PC-3 (cell line): ENCODE results near the gene HASPIN. TPM values are rescaled to one million over a fixed set of nuclear protein-coding genes. Genes with fewer than 3 reads are reported as not detected.
A peak's percentile ranks its signal among the peaks of the same experiment; 100 is the strongest.

Experiments used
- ATAC-seq: fragments of 200-7000 bp; cut with Tn5 transposase; 2 replicates; pipeline ENCODE4 v1.9.1; 2020; ENCODE audit warnings: mild to moderate bottlenecking, moderate library complexity
- BruUV-seq: library from RNA; stranded (reverse); fragments of 400-500 nt; replicated peaks from 2 replicates; lab custom pipeline; 2021; lab: Mats Ljungman, UMichigan
- CTCF ChIA-PET: fragments of 300-600 bp; sonication (Branson Sonifier 250); formaldehyde crosslinking; loops from one replicate; lab custom pipeline; 2022; ENCODE audit warnings: antibody characterized with exemption; lab: Charles Lee
- POLR2A ChIA-PET: fragments of 300-600 bp; sonication (Branson Sonifier 250); formaldehyde crosslinking; loops from one replicate; lab custom pipeline; 2022; ENCODE audit warnings: antibody characterized with exemption; ENCODE audit not compliant: unreplicated experiment; lab: Charles Lee
- DNase-seq: peaks from one replicate; pipeline ENCODE4 v3.0.0-alpha.2; 2015
- H2AFZ ChIP-seq: fragments of 300-600 bp; sonication (generic); 2 replicates; pipeline ENCODE4 v1.6.0; 2016; ENCODE audit warnings: antibody characterized with exemption, low read length
- H3F3A ChIP-seq: fragments of 300-600 bp; sonication (generic); one replicate; pipeline ENCODE4 v1.6.0; 2017; ENCODE audit warnings: antibody characterized with exemption, low read length, control low read depth, mild to moderate bottlenecking; ENCODE audit not compliant: unreplicated experiment
- H3K27ac ChIP-seq: fragments of 300-600 bp; sonication (generic); 2 replicates; pipeline ENCODE4 v1.5.1; 2016; ENCODE audit warnings: mild to moderate bottlenecking, low read length
- H3K27me3 ChIP-seq: fragments of 300-600 bp; sonication (generic); 2 replicates; pipeline ENCODE4 v1.6.1; 2016; ENCODE audit warnings: low read length, mixed read lengths
- H3K36me3 ChIP-seq: fragments of 300-600 bp; sonication (generic); 2 replicates; pipeline ENCODE4 v1.6.1; 2016; ENCODE audit warnings: low read depth, mixed run types, low read length, mixed read lengths
- H3K4me1 ChIP-seq: fragments of 300-600 bp; sonication (generic); 2 replicates; pipeline ENCODE4 v1.5.1; 2016; ENCODE audit warnings: low read length; ENCODE audit not compliant: insufficient read depth
- H3K4me2 ChIP-seq: fragments of 300-600 bp; sonication (generic); 2 replicates; pipeline ENCODE4 v1.6.0; 2016; ENCODE audit warnings: low read length
- H3K4me3 ChIP-seq: fragments of 300-600 bp; sonication (generic); 2 replicates; pipeline ENCODE4 v1.5.1; 2016; ENCODE audit warnings: mild to moderate bottlenecking, low read length, mixed read lengths
- H3K79me2 ChIP-seq: fragments of 300-600 bp; sonication (generic); 2 replicates; pipeline ENCODE4 v1.6.1; 2017; ENCODE audit warnings: low read length, mixed read lengths
- H3K9ac ChIP-seq: fragments of 300-600 bp; sonication (generic); 2 replicates; pipeline ENCODE4 v1.6.0; 2016; ENCODE audit warnings: mild to moderate bottlenecking, low read length
- H3K9me2 ChIP-seq: fragments of 300-600 bp; sonication (generic); replicated peaks from 2 replicates; pipeline ENCODE4 v1.6.1; 2016; ENCODE audit warnings: mixed run types, low read length, mixed read lengths
- H3K9me3 ChIP-seq: fragments of 300-600 bp; sonication (generic); 2 replicates; pipeline ENCODE4 v1.6.1; 2016; ENCODE audit warnings: low read length, mixed read lengths
- H4K20me1 ChIP-seq: fragments of 300-600 bp; sonication (generic); 2 replicates; pipeline ENCODE4 v1.6.1; 2016; ENCODE audit warnings: low read length, mixed read lengths
- CTCF ChIP-seq: fragments of 300-600 bp; sonication (generic); conservative IDR thresholded peaks from 2 replicates; pipeline ENCODE4 v1.5.1; 2017; ENCODE audit warnings: antibody characterized with exemption, low read depth, mild to moderate bottlenecking, low read length
- EZH2 ChIP-seq: fragments of 300-600 bp; sonication (generic); IDR thresholded peaks from one replicate; pipeline ENCODE4 v1.6.1; 2017; ENCODE audit warnings: antibody characterized with exemption, mild to moderate bottlenecking, low read length; ENCODE audit not compliant: unreplicated experiment
- EZH2phosphoT487 ChIP-seq: fragments of 300-600 bp; sonication (generic); IDR thresholded peaks from 2 replicates; pipeline ENCODE4 v1.6.1; 2018; ENCODE audit warnings: mild to moderate bottlenecking, antibody characterized with exemption, low read length, borderline replicate concordance
- intact Hi-C: fragments of 100-400 bp; cut with micrococcal nuclease; formaldehyde crosslinking; loops from 2 replicates; pipeline ENCODE4 v1.9.0; 2023
- total RNA-seq: library from RNA; depleted of rRNA; stranded (reverse); fragments of >200 nt; gene quantifications from 2 replicates; pipeline ENCODE4 v1.2.3, GENCODE V29; 2014

Gene HASPIN
- total RNA-seq, 1 experiment from 2014 or later, result 10.6 TPM

- H3K27me3 ChIP-seq, result no peaks in the 10 kb centered on the region
- TF ChIP-seq EZH2 (no peak), CTCF (no peak), EZH2phosphoT487 (no peak)
- H3K9ac ChIP-seq, result no peak overlapping the region
- ChIA-PET CTCF (no interaction called here), POLR2A (interaction anchor here (0.6 kb wide), 1 partner anchor 23 kb away, joined by 3 read pairs; no protein-coding TSS in a partner anchor)
- no TSS peak for BruUV-seq
- no peaks in the 10 kb centered on the region for H3K9me3 ChIP-seq
- no peaks in the 10 kb centered on the region for H3F3A ChIP-seq
- no peaks in the 10 kb centered on the region; the same call in 1 of the 2 replicates for H3K36me3 ChIP-seq
- H3K9me2 ChIP-seq, result no peaks in the 10 kb centered on the region
- peak; percentile 69 for ATAC-seq
- no peak overlapping the region for H3K4me2 ChIP-seq
- H3K4me3 ChIP-seq, result no peak overlapping the region
- intact Hi-C loops, result no loop called here
- no peaks in the 10 kb centered on the region for H3K79me2 ChIP-seq
- H4K20me1 ChIP-seq, result no peaks in the 10 kb centered on the region
- H2AFZ ChIP-seq, result no peak overlapping the region
- peak; percentile 26 for DNase-seq
- H3K27ac ChIP-seq, result no peak overlapping the region
- H3K4me1 ChIP-seq, result no peaks in the 10 kb centered on the region
Observed at GRCh38 chr17:3678095-3678820, 45.4 kb upstream of the HASPIN start.

GRCh38 chr17:3678821-3679530 lies 44.7 kb upstream of the HASPIN start:
- no peak overlapping the region for H3K4me3 ChIP-seq
- H3K9me2 ChIP-seq, result no peaks in the 10 kb centered on the region
- intact Hi-C loops, result no loop called here
- H3K79me2 ChIP-seq, result no peaks in the 10 kb centered on the region
- no peak overlapping the region for H3K9ac ChIP-seq
- TF ChIP-seq EZH2, result no peak
- TF ChIP-seq EZH2phosphoT487, result no peak
- no peak for TF ChIP-seq CTCF
- no peaks in the 10 kb centered on the region for H3K27me3 ChIP-seq
- ChIA-PET POLR2A (interaction anchor here (0.6 kb wide), 1 partner anchor 24 kb away, joined by 3 read pairs; no protein-coding TSS in a partner anchor), CTCF (no interaction called here)
- H4K20me1 ChIP-seq, result no peaks in the 10 kb centered on the region
- BruUV-seq, result no TSS peak
- H3K9me3 ChIP-seq, result no peaks in the 10 kb centered on the region
- no peak for DNase-seq
- no peak overlapping the region for H3K4me2 ChIP-seq
- no peaks in the 10 kb centered on the region for H3F3A ChIP-seq
- H3K4me1 ChIP-seq, result no peaks in the 10 kb centered on the region
- no peak overlapping the region for H2AFZ ChIP-seq
- no peak for ATAC-seq
- H3K36me3 ChIP-seq, result no peaks in the 10 kb centered on the region; the same call in 1 of the 2 replicates
- H3K27ac ChIP-seq, result no peak overlapping the region
